Measurements from ENCODE around the gene SCAF4. TPM values are rescaled to one million over a fixed set of nuclear protein-coding genes. Genes with fewer than 3 reads are reported as not detected.
A peak's percentile ranks its signal among the peaks of the same experiment; 100 is the strongest.

The SCAF4 gene
- total RNA-seq, 1 donor from 2014 or later: 6.5 TPM

DNA sequence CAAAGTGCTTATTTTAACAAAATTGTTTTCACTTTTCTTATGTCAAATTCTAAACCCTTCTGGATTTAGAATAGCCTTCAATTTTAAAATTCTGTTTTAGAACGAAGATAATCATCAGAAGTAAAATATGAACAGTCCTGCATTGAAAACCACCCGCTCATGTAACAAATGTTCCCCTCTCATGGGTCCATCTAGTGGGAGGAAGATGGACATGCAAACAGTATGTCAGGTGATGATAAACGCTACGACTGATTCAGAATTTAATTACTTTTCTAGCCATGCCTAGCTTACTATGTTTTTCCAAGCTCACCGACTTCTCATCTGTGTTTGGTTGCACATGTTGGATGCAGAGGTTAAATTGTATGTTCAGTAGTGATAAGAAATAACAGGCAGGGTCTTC, 48.9 kb downstream of the SCAF4 start:
- no peak for DNase-seq (ENCODE audit: low read depth)
- no peak overlapping the region for H3K4me3 ChIP-seq (ENCODE audit: low read depth, low read length)
- TF ChIP-seq, protein P1, sequence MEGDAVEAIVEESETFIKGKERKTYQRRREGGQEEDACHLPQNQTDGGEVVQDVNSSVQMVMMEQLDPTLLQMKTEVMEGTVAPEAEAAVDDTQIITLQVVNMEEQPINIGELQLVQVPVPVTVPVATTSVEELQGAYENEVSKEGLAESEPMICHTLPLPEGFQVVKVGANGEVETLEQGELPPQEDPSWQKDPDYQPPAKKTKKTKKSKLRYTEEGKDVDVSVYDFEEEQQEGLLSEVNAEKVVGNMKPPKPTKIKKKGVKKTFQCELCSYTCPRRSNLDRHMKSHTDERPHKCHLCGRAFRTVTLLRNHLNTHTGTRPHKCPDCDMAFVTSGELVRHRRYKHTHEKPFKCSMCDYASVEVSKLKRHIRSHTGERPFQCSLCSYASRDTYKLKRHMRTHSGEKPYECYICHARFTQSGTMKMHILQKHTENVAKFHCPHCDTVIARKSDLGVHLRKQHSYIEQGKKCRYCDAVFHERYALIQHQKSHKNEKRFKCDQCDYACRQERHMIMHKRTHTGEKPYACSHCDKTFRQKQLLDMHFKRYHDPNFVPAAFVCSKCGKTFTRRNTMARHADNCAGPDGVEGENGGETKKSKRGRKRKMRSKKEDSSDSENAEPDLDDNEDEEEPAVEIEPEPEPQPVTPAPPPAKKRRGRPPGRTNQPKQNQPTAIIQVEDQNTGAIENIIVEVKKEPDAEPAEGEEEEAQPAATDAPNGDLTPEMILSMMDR (conservative IDR thresholded peaks at IDR 0.05; ENCODE audit: low read depth, low read length): peak; percentile 9

DNA sequence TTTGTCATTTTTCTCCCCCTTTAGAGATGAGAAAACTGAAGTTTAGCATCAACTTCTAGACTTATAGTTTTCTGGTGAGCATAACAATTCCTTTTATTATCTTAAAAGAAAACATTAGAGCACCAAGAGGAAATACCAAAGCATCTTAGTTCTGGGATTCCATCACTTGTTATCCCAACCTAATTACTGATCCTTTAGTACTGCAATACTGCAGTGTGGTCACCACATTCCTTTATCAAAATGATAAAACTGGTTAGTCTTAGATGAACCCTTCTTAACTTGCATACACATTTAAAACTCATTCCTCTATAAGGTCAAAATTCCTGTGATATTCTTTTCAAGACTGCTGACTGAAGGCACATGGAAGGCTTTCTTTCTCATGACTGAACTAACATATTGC, 49.3 kb downstream of the SCAF4 start:
- no peak for DNase-seq (ENCODE audit: low read depth)
- H3K4me3 ChIP-seq (ENCODE audit: low read depth, low read length): no peak overlapping the region
- TF ChIP-seq, protein P1 (conservative IDR thresholded peaks at IDR 0.05; ENCODE audit: low read depth, low read length): no peak

DNA sequence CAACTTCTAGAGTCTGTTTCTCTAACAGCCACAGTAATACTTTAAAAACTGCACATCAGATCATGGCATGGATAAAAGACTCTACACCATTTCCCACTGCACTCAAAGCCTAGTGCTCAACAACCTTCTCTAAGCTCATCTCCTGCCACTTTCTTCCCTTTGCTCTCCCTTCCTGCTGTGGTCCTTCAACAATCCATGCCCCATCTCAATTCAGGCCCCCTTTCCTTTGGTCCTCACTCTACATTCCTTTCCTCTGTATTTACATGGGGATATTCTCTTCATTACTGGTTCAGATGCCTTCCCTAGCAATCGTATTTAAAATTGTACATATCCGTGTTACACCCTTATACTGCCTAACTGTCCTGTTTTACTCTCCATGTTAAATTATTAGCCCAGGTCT, 53.4 kb downstream of the SCAF4 start:
- H3K4me3 ChIP-seq (ENCODE audit: low read depth, low read length): no peak overlapping the region
- TF ChIP-seq, protein P1 (conservative IDR thresholded peaks at IDR 0.05; ENCODE audit: low read depth, low read length): no peak
- no peak for DNase-seq (ENCODE audit: low read depth)

DNA sequence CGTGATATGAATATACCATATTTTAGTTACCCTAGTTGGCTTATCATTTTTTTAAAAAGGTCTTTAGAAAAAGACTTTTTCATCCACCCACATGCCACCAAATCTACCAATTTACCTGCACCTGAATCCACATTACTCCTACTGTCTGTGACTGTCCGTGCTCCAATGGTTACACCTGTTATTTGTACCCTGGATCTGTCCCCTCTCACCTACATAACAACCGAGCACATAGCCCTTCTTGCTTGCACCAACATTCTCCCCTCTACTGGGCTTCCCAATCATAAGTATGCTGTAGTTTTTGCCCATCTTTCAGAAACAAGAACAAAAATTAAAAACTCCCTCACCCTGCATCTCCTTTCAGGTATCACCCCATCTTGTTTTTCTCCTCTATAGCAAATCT, 54.9 kb downstream of the SCAF4 start:
- TF ChIP-seq, protein P1 (conservative IDR thresholded peaks at IDR 0.05; ENCODE audit: low read depth, low read length): no peak
- H3K4me3 ChIP-seq (ENCODE audit: low read depth, low read length): no peak overlapping the region
- DNase-seq (ENCODE audit: low read depth): no peak

DNA sequence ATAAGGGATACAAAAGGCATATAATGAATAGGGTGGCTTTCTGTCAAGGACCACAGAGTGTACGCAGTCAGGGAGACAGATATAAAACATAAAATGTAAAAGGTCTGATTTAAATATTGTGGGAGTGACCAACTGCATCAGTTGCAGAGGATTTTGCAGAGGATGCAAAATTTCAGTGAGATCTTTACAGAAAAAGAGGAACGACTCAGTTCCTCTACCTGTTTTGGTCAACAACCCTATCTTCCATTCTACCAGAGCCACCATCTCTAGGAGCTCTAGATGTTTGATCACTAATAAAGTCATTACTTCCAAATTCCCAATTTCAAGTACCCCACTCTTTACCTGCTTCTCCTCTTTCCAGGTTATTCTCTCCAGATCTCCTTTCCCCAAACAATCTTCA, 56.0 kb downstream of the SCAF4 start:
- no peak overlapping the region for H3K4me3 ChIP-seq (ENCODE audit: low read depth, low read length)
- TF ChIP-seq, protein P1 (conservative IDR thresholded peaks at IDR 0.05; ENCODE audit: low read depth, low read length): no peak
- DNase-seq (ENCODE audit: low read depth): no peak

DNA sequence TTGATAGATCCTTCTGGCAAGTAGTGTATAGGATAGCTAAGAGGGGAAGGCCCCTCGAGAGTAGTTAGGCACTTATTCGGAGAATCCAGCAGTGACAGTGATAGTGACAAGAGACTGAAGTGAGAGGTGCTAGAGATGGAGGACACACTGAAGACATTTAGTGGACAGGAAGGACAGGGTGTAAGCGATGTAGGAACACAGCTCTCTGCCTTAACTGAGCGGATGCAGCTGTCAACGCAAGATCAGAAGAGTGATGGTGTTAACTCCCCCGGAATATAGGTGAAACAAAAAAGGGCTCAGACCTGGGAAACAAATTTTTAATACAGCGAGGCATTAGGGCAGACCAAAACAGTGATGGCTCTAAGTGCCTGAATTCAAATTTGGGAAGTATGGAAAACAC, 56.6 kb downstream of the SCAF4 start:
- no peak overlapping the region for H3K4me3 ChIP-seq (ENCODE audit: low read depth, low read length)
- TF ChIP-seq, protein P1 (conservative IDR thresholded peaks at IDR 0.05; ENCODE audit: low read depth, low read length): no peak
- no peak for DNase-seq (ENCODE audit: low read depth)

DNA sequence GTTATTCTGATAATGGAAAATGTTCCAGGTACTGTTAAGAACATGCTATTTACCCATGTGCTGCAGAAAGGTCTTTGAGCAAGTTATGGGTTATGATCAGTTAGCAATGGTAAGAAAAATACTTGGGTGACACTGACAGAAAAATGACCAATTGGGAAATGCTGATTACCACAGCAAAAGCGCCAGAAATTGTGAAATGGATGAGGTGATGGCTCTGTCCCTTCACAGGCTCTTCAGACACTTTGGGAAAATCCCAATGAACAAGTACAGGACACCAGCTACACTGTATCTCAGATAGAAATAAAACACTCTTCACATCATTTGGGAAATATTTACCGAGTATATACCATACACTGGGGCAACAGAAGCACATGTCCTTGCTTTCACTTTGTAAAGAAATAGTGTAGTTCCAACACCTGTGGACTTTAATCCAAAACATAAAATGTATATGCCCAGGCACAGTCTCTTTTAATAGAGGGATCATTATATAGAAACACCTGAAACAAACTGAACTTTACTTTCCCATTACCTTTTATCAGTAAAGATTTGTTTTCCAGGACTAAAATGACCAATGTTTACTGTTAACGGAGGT, 58.5 kb downstream of the SCAF4 start:
- no peak for DNase-seq (ENCODE audit: low read depth)
- TF ChIP-seq, protein P1 (conservative IDR thresholded peaks at IDR 0.05; ENCODE audit: low read depth, low read length): no peak

More for the DNA sequence above, 58.5 kb downstream of the SCAF4 start:
- H3K4me3 ChIP-seq (ENCODE audit: low read depth, low read length): no peak overlapping the region
